GM12873 (cell line): Measurements from ENCODE around the gene FRY.

Source experiments
- CTCF ChIP-seq: IDR thresholded peaks from 2 replicates; pipeline ENCODE4 v1.5.1; 2012; ENCODE audit warnings: low read depth, mild to moderate bottlenecking, moderate library complexity, low read length, control low read depth; ENCODE audit not compliant: insufficient read depth; ENCODE audit errors: missing control alignments

Gene FRY

DNA sequence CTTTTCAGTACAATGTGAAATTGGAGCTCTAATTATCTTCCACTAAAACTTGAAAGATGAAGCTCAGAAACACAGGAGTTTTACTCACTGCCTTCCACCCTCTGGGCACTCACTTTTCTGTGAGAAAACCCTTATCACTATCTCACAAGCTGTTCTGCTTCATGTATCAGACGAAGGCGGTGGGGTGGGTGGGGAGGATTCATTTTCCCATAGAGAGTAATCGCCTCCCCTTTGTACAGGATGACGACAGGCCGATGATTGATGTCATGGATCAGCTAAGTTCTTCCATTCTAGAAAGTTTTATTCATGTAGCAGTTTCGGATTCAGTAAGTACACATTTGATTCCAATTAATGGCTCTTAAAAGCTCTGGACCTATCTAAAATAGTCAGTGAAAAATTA, 143.7 kb downstream of the FRY start:
- TF ChIP-seq CTCF = no peak

GRCh38 chr13:32175943-32176342, 144.4 kb downstream of the FRY start:
- TF ChIP-seq CTCF = no peak

- TF ChIP-seq CTCF = no peak
These were observed 145.1 kb downstream of the FRY start for GRCh38 chr13:32176696-32177095.

DNA sequence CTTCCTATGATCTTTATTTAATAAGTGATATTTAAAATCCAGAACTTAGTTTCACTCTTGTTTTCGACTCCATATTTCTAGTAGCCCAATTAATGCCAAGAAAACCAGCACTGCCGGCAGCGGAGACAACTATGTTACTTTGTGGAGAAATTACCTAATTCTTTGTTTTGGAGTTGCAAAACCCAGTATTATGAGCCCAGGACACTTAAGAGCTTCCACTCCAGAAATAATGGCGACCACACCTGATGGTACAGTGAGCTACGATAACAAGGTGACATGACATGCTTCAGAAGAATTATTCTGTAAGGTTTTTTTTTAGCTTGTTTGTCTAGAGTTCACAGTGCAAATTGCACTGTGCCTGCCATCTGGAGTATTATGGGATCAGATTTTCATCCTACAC, 147.2 kb downstream of the FRY start:
- TF ChIP-seq CTCF = no peak

DNA sequence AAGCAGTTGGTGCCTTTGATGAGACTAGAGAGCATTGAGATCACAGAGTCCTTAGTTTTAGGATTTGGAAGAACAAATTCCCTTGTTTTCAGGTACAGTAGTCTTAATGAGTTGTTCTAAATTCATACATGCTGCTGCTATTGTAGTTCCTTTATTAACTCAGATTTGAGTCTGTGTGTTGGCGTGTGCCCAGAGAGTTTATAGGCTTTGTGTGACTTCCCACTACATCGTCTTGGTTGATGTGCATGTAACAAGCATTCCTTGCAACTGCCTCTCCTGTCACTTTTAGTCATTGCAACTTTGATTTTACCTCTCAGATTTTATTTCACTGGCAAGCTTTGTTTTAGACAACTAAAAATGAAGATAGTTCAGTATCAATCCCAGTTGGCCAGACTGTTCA, 148.1 kb downstream of the FRY start:
- TF ChIP-seq CTCF = no peak

DNA sequence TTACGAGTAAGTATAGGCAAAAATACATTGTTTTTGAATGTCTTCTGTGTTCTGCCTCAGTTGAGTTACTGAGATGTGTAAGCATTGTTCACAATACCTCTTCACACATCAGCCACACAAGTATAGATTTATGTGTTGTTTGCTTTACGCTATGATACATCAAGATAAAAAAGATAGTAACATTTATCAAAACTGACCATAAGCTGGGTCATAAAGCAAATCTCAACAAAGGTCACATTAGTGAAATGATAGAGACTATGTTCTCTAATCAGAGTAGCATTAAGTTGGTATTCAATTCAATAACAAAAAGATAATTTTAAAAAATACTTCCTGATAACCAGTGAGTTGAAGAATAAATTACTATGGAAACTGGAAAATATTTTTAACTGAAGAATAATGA, 156.1 kb downstream of the FRY start:
- TF ChIP-seq CTCF = no peak

GRCh38 chr13:32191452-32191998, 160.0 kb downstream of the FRY start:
- TF ChIP-seq CTCF = no peak
